Left forelimb (tissue), 1 donor: ENCODE measurements around the gene CROCC2.

Experiments used
- DNase-seq: peaks from one replicate; pipeline ENCODE4 v3.0.0-alpha.2; 2018; ENCODE audit warnings: low spot score

The CROCC2 gene

GRCh38 chr2:240933966-240934700 lies 28.0 kb downstream of the CROCC2 start:
- DNase-seq = peak; percentile 74

- DNase-seq = peak; percentile 60
These were observed 28.6 kb downstream of the CROCC2 start for GRCh38 chr2:240934701-240935102.

GRCh38 chr2:240935103-240935876 lies 29.2 kb downstream of the CROCC2 start:
- peak; percentile 70 for DNase-seq

- DNase-seq = no peak
These were observed 30.0 kb downstream of the CROCC2 start for GRCh38 chr2:240936106-240936505.

- DNase-seq = no peak
These were observed 39.9 kb downstream of the CROCC2 start for GRCh38 chr2:240946046-240946445.

GRCh38 chr2:240946654-240947053 lies 40.5 kb downstream of the CROCC2 start:
- DNase-seq = peak; percentile 47

DNA sequence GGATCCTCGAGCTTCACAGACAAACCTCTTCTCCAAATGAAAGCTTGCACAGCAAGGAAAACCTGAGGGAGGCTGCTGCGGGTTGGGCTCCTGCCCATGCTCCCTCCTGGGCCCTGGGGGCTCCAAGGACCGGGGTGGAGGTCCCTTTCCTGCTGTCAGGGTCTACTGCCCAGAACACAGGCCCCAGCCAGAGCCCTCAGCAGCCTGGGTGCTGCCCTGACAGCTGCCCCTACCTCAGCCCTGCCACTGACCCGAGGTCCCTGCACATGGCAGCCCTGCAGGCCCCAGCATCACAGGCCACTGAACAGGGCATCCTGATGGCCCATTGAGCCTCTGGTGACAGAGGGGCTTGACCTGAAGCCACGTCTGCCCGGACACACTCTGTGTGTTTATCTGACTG lies 41.0 kb downstream of the CROCC2 start:
- peak; percentile 59 for DNase-seq

DNA sequence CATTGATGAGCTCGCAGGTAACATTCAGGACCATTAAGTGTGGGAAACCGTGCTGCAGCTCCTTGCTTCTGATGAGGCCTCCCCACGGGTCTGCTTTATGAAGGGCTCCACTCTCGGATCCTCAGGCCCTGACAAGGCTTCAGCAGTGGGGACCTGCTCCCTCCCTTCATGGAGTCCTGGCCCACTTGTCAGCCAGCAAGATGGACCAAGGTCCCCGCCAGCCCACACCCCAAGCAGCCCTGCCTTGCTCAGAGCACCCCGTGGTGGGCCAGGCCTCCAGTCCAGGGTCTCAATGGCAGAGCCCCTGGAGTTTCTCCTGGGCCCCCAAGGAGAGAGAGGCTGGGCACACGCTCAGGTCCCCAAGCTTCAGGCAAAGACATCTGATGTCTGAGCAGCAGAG lies 41.5 kb downstream of the CROCC2 start:
- DNase-seq = peak; percentile 33

GRCh38 chr2:240948086-240948485 lies 42.0 kb downstream of the CROCC2 start:
- DNase-seq = no peak

DNA sequence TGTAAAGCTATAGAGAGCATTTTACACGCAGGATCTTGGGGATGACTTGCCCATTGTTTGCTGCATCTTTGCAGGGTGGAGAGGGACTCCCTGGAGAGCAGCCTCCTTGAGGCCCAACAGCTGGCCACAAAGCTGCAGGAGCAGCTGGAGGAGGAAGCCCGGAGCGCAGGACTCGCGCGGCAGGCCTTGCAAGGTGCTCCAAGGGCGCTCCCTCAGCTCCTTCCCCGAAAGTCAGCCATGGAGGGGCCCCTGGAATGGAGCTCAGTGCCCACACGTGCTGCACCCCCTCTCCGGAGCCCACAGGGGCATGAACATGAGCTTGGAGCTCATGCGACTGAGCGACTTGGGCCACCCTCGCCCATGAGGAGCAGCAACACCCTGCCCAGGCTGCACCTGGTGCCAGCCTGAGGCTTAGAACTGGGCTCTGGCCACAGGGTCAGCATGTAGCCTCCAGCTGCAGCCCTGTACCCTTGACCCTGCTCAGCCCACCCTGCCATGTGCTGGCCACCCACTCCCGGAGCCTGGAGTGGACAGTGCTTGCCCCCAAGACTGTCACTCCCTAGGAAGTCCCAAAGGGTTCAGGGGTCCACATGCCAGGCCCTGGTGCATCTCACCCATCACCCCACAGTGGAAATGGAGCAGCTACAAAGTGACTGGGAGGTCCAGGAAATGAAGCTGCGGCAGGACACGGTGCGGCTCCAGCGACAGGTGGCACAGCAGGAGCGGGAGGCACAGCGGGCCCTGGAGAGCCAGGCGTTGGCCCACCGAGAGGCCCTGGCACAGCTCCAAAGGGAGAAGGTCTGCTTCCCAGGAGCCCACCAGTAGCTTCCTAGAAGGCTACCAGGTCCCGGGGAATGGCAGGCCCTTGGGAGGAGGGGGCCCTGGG lies 43.0 kb downstream of the CROCC2 start:
- DNase-seq = peak; percentile 44

GRCh38 chr2:240949791-240950705 lies 43.9 kb downstream of the CROCC2 start:
- peak; percentile 36 for DNase-seq

- DNase-seq = no peak
These were observed 45.0 kb downstream of the CROCC2 start for GRCh38 chr2:240951045-240951594.

GRCh38 chr2:240952496-240953246 lies 46.5 kb downstream of the CROCC2 start:
- DNase-seq = peak; percentile 28

DNA sequence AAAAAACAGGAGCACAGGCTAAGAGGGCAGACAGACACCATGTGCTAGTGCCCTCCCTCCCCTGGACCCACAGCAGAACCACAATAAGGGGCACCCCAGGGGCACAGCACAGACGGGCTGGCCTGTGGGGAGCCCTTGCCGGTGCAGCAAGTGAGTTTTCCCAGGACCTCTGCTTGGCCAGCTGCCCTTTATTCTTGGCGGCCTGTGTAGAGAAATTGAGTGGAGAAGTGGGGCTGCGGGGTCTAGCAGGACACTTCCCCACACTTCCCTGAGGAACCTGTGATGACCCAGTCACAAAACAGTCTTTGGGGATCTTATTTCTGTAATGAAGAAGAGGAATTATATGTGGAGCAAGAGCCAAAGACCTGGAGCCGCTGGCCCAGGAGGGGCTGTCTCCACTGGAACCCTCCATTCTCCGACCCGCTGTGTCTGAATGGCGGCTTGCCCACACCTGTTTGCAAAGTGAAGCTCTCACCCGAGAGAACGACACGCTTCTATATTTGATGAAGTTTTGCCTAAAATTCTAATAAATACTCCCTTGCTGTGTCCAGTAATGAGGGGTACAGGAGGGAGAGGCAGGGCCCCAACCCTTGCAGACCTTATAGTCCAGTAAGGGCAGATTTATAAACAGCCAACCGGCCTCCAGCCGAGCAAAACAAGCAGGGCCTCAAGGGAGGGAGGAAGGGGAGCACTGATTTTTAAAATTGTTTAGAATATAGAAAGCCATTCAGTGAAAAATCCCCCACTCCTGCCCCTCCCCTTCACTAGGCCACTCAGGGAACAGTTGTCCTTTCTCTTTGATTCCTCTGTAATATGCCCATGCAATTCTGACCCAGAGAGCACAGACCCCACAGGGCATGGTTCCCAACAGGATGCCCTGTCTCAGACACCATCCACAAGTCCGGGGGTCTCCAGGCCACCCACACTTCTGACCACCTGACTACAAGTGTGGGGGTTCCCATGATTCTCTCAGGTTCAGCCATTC lies 47.6 kb downstream of the CROCC2 start:
- DNase-seq = peak; percentile 30

GRCh38 chr2:240954436-240955305 lies 48.5 kb downstream of the CROCC2 start:
- DNase-seq = peak; percentile 34

DNA sequence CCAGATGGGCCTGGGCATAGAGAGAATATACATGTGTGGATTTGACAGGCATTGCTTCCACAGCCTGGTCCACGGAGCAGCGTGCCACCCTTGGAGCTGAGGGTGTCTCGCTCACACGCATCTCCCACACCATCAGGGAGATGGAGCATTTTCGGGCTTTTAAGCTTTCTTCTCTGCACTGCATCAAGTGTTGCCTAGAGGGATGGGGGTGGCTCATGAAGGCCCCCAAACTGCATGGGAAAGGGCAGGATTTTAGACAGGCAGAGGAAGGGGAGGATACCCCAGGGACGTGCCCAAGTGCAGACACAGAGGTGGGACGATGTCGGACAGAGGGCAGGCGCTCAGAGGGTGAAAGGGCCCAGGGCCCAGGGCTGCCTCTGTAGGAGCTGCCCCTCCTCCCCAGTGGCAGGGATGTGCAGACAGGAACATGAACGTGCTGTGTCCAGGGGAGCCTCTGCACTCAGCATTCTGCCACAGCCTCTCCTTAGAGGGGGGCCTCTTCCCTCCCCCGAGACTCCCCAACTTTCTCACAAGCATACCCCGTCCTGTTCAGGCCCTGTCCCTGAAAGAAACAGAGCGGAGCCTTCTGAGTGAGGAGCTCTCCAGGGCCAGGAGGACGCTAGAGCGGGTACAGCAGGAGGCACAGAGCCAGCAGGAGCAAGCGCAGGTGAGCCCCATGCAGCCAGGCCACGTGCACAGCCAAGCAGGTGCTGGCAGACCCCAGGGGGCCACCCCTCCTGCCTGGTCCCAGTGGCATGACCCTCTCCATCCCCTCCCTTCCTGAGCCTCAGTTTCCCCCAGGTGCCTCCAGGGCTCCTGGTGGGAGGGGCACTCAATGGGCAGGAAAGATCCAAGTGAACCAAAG lies 49.4 kb downstream of the CROCC2 start:
- peak; percentile 55 for DNase-seq
